GM21723 (cell line): Measurements from ENCODE around the gene SPEM3.
"Not testable (repeated sequence)": the region's sequence is repeated elsewhere in the genome, so short reads cannot be mapped to it uniquely, and the experiment has no call there.

ENCODE experiments used
- ATAC-seq: cut with Tn5 transposase; IDR thresholded peaks from one replicate; pipeline ENCODE4 v1.9.1; 2021; ENCODE audit warnings: mild to moderate bottlenecking, moderate library complexity; ENCODE audit not compliant: unreplicated experiment

SPEM3 gene

GRCh38 chr17:7468804-7469389, 40.2 kb downstream of the SPEM3 start:
- ATAC-seq: no peak

DNA sequence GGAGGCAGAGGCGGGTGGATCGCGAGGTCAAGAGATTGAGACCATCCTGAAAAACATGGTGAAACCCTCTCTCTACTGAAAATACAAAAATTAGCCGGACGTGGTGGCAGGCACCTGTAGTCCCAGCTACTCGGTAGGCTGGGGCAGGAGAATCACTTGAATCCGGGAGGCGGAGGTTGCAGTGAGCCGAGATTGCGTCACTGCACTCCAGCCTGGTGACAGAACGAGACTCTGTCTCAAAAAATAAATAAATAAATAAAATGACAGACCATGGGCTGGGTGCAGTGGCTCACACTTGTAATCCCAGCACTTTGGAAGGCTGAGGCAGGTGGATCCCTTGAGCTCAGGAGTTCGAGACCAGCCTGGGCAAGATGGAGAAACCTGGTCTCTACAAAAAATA, 41.2 kb downstream of the SPEM3 start:
- not testable (repeated sequence) for ATAC-seq

GRCh38 chr17:7470457-7470973, 41.9 kb downstream of the SPEM3 start:
- ATAC-seq: not testable (repeated sequence)

- no peak for ATAC-seq
Observed at GRCh38 chr17:7471729-7472128, 43.1 kb downstream of the SPEM3 start.

- not testable (repeated sequence) for ATAC-seq
Observed at GRCh38 chr17:7474767-7475166, 46.1 kb downstream of the SPEM3 start.

DNA sequence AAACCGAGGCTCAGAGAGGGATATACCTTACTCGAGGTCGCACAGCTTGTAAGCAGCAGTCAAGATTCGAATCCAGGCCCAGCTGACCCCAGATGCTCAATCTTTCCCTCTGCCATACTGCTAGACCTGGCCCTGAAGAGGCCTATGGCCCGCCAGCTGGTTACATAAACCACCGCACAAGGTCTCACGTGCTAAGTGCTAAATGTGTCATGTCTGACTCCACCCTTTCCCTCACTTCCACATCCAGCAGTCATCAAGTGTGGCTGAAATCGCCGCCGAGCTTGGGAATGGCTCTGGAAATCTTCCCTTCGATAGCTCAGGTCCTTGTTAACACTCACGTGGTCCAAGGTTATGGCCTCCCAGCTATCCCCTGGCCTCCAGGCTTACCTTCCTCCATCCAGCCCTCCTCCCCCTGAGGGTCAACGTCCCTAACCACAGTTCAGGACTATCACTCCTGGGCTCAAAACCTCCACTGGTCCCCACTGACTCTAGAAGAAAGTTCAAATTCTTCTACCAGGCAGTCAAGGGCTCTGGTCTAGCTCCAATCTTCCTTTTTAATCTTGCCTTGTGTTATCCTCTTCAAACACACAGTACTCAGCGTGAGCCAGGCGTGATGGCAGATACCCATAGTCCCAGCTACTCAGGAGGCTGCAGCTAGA, 47.2 kb downstream of the SPEM3 start:
- no peak for ATAC-seq

GRCh38 chr17:7476494-7476893, 47.8 kb downstream of the SPEM3 start:
- ATAC-seq: no peak

- ATAC-seq: no peak
Observed at GRCh38 chr17:7476951-7477350, 48.3 kb downstream of the SPEM3 start.

- no peak for ATAC-seq
Observed at GRCh38 chr17:7477392-7478275, 49.0 kb downstream of the SPEM3 start.

DNA sequence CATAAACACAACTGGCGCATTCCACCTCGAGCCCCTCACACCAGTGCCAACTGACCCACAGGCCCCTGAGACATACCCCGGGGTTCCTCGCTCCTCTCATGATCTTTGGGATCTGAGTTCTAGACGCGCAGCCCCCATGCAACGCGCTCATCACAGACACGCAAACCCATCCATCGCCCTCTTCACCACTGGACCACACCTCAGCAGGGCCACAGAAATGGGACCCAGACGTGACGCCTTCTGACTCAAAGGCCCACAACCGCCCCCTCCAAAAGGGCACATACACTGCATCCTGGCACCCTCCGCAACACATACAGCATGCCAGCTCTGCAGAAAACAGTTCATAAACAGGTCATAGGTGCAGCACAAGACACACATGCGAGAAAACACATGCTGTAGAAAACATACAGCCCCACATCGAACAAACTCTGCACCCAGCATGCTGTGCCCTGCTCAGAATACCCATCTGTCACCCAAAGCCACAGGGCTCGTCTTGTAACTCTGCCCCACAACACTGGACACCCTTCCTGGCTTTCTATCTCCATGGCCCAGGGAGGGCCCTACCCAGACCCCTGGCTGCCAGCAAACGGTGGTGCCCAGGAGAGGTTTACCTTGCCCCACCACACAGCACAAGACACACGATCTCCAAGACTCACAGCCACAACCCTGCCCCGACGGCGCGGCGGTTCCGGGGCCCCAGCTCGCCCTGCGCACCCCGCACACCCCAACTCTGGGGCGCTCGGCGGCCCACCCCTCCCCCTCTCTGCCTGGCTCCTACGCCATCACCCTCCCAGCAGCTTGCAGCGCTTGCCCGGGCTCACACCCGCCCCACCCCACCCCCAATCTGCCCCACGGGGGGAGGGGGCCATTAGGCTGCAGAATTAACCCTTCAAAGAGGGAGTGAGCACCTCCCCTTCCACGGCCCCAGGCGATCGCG, 49.9 kb downstream of the SPEM3 start:
- no peak for ATAC-seq

GRCh38 chr17:7479213-7480088, 50.8 kb downstream of the SPEM3 start, which contains the start of gene ZBTB4:
Gene ZBTB4 (minus strand): TSS chr17:7479631. CDS start chr17:7466801, 12,830 bp downstream.
- ATAC-seq: no peak

- no peak for ATAC-seq
Observed at GRCh38 chr17:7480089-7480384, 51.4 kb downstream of the SPEM3 start.

GRCh38 chr17:7481275-7481674, 52.6 kb downstream of the SPEM3 start, which contains the start of gene SLC35G6:
Gene SLC35G6 (plus strand): TSS chr17:7481446. CDS start chr17:7481517, 71 bp downstream.
- not testable (repeated sequence) for ATAC-seq

DNA sequence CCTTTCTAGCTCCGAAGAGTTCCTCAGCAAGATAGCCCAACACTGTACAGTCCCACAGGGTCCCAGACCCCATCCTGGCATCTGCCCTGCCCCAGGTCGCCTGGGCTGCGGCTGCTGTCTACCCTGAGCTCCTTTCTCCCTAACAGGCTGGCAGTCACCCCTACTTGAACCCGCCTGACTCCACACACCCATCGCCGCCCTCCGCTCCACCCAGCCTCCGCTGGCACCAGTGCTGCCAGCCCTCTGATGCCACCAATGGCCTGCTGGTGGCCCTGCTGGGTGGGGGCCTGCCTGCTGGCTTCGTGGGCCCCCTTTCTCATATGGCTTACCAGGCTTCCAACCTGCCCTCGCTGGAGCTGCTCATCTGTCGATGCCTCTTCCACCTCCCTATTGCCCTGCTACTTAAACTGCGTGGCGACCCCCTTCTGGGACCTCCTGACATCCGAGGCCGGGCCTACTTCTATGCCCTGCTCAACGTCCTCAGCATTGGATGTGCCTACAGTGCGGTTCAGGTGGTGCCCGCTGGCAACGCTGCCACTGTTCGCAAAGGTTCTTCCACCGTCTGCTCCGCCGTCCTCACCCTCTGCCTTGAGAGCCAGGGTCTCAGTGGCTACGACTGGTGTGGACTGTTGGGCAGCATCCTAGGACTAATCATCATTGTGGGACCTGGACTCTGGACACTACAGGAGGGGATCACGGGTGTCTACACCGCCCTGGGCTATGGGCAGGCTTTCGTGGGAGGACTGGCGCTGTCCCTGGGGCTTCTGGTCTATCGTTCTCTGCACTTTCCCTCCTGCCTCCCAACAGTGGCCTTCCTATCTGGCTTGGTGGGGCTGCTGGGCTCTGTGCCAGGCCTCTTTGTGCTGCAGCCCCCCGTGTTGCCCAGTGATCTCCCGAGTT, 53.4 kb downstream of the SPEM3 start:
- ATAC-seq: not testable (repeated sequence)
